ENCODE results near the gene RASA2. TPM values are rescaled to one million over a fixed set of nuclear protein-coding genes. Genes with fewer than 3 reads are reported as not detected.

Gene RASA2
- total and polyA plus RNA-seq, 12 donors = 1.4 to 7.7 (median 5.1) TPM

DNA sequence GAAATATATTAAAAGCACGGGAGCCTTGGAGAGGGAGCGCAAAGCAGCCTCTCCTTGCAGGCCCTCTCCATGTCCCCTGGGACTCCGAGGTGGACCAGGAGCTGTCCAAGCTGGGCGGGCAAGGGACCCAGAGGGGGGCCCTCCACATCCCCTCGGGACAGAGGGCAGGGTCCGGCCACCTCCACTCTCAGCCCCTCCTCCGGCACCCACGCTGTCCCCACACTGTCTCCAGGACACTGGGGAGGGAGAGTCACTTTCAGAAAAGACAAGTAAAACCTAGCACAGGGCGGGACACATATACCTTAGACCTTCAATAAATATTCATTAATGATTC is 173.8 kb downstream of the RASA2 start:
- ATAC-seq (peak in 4 of 8 donors; percentile 16 to 57 (median 20)), DNase-seq (no peak)
- Histone ChIP-seq H3K9me3 (peaks cover 0 to 9% (median 0%) of the 10 kb centered on the region in 11 donors), H3K27me3 (peaks cover 0 to 34% (median 0%) of the 10 kb centered on the region in 7 donors), H3K4me1 (peaks cover 0 to 29% (median 13%) of the 10 kb centered on the region in 9 donors), H3K36me3 (no peaks in the 10 kb centered on the region), H3K4me3 (peak overlapping the region; percentile 37 to 62 (median 60)), H3K27ac (peak overlapping the region in 3 of 10 donors; percentile 27 to 44 (median 35))
- TF ChIP-seq, protein P1, sequence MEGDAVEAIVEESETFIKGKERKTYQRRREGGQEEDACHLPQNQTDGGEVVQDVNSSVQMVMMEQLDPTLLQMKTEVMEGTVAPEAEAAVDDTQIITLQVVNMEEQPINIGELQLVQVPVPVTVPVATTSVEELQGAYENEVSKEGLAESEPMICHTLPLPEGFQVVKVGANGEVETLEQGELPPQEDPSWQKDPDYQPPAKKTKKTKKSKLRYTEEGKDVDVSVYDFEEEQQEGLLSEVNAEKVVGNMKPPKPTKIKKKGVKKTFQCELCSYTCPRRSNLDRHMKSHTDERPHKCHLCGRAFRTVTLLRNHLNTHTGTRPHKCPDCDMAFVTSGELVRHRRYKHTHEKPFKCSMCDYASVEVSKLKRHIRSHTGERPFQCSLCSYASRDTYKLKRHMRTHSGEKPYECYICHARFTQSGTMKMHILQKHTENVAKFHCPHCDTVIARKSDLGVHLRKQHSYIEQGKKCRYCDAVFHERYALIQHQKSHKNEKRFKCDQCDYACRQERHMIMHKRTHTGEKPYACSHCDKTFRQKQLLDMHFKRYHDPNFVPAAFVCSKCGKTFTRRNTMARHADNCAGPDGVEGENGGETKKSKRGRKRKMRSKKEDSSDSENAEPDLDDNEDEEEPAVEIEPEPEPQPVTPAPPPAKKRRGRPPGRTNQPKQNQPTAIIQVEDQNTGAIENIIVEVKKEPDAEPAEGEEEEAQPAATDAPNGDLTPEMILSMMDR (IDR thresholded peaks at IDR 0.05) = no peak
- intact Hi-C loops (cut with DNase I) = no loop called here
- 31 to 45% methylated on average over 9 of the region's 9 CpGs for WGBS, 2 donors

DNA sequence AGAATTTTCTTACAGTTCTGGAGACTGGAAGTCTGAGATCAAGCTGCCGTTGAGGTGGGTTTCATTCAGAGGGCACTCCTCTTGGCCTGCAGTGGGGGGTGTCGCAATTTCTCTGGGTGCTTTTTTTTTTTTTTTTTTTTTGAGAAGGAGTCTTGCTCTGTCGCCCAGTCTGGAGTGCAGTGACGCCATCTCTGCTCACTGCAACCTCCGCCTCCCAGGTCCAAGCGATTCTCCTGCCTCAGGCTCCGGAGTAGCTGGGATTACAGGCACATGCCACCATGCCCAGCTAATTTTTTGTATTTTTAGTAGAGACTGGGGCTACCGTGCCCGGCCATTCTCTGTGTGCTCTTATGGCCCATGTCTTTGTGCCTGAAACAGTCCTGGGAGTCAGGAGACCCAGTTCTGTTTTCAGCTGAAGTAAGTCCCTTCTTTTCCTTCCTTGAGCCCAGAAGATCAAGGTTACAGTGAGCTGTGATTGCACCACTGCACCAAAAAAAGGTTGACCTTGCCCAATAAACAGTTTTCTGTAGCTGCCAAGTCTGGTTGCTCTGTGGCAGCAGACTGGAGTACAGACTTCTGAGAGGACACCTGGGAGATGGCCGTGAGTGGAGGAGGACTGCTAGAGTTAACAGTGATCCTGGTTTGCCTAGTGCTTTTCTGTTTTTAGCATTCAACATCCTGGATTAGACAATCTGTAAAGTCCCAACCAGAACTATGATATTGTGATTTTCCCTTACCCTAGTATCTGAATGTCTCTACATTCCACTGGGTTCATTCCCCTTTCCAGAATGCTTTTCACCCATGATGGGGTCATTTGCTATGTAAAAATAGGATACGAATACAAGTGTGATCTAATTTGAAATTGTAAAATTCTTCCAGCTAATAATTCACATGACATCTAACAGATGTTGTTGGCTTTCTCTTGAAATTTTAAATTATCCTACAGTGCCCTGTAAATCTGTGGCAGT is 174.7 kb downstream of the RASA2 start:
- H3K27me3 ChIP-seq = peaks cover 0 to 34% (median 0%) of the 10 kb centered on the region in 7 donors
- DNase-seq = no peak
- H3K36me3 ChIP-seq = no peaks in the 10 kb centered on the region
- H3K4me3 ChIP-seq = no peak overlapping the region
- H3K9me3 ChIP-seq = peaks cover 0 to 9% (median 0%) of the 10 kb centered on the region in 11 donors
- 84 to 93% methylated on average over 11 of the region's 11 CpGs for WGBS, 2 donors
- TF ChIP-seq, protein P1 (IDR thresholded peaks at IDR 0.05) = no peak
- intact Hi-C loops (cut with DNase I) = no loop called here
- no peak for ATAC-seq
- peaks cover 0 to 24% (median 13%) of the 10 kb centered on the region in 9 donors for H3K4me1 ChIP-seq
- H3K27ac ChIP-seq = no peak overlapping the region

DNA sequence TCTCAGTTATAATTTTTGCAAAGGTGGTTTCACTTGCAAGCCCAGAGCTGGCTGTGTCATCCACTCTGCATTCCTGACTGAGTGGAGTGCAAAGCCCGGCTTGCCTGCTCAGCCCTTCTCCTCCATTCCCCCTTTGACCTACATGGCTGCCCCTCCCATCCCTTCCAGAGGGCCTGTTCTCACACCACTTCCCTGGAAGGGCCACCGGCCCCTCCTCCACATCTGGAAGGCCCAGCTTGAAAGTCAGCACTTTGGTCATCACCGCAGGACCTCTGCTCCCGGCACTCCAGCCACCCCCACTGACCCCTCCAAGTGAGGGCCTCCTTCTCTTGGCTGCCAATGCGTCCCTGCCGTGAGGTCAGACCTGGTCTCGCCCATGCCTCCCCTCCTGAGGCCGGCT is 177.2 kb downstream of the RASA2 start:
- 57 to 58% methylated on average over 8 of the region's 8 CpGs for WGBS, 2 donors
- peaks cover 0 to 9% (median 0%) of the 10 kb centered on the region in 11 donors for H3K9me3 ChIP-seq
- TF ChIP-seq, protein P1 (IDR thresholded peaks at IDR 0.05) = no peak
- H3K4me1 ChIP-seq = peaks cover 0 to 24% (median 13%) of the 10 kb centered on the region in 9 donors
- peak in 1 of 2 donors; percentile 12 for DNase-seq
- peak in 1 of 8 donors; percentile 37 for ATAC-seq
- H3K27ac ChIP-seq = no peak overlapping the region
- H3K4me3 ChIP-seq = no peak overlapping the region
- peaks cover 0 to 18% (median 0%) of the 10 kb centered on the region in 7 donors for H3K27me3 ChIP-seq
- no peaks in the 10 kb centered on the region for H3K36me3 ChIP-seq
- intact Hi-C loops (cut with DNase I) = no loop called here

Other genes with a start within 250 kb of the RASA2 start
- gene ZBTB38, start 118.5 kb upstream of the RASA2 start, total RNA-seq = 100 to 1,000 TPM in 8 of 10 donors, 10 to 100 TPM in 2; 86.8 to 156 (median 139) TPM
- gene ZBTB38, start 118.5 kb upstream of the RASA2 start, polyA plus RNA-seq = 10 to 100 TPM; 14.7 to 21.3 TPM

All from heart right ventricle (tissue), 16 donors.